ENCODE measurements around the gene RPS15. TPM values are rescaled to one million over a fixed set of nuclear protein-coding genes. Genes with fewer than 3 reads are reported as not detected.

Gene RPS15
- total and polyA plus RNA-seq, 9 of the 15 experiments (the other 6 are each of a cell fraction or from before 2014, with no cell fraction given) = 605 to 2,791 (median 957) TPM

GRCh38 chr19:1412995-1413800 is 25.0 kb upstream of the RPS15 start:
- Histone ChIP-seq H3K27ac (ENCODE audit: extremely low read depth, low read depth, low read length) (peak overlapping the region; percentile 2; the same call in 1 of the 3 replicates), H3K4me3 (no peak overlapping the region), H3K36me3 (ENCODE audit: control insufficient read depth, insufficient read depth, low read length) (peaks cover 88% of the 10 kb centered on the region; the same call in 2 of the 3 replicates), H3K9me1 (ENCODE audit: control insufficient read depth, insufficient read depth, low read length) (peaks cover 35% of the 10 kb centered on the region), H3K9ac (ENCODE audit: insufficient read depth in 1 of 2, low read depth in 2 of 2, low read length in 2 of 2) (peak overlapping the region in 1 of 2 experiments; percentile 49; a peak in 2 of 4 replicates), H3K79me2 (ENCODE audit: control insufficient read depth, insufficient read depth, low read length) (peaks cover 99% of the 10 kb centered on the region), H2AFZ (ENCODE audit: low read depth, low read length) (no peak overlapping the region), H3K4me1 (replicated peaks in 1 of 2; ENCODE audit: control insufficient read depth in 2 of 2, insufficient read depth in 2 of 2, low read length in 2 of 2) (peaks cover 42 to 90% of the 10 kb centered on the region in 2 experiments), H3K9me3 (replicated peaks; ENCODE audit: control insufficient read depth, insufficient read depth, low read depth, low read length) (no peaks in the 10 kb centered on the region), H4K20me1 (replicated peaks; ENCODE audit: control insufficient read depth, insufficient read depth, low read length) (peaks cover 83% of the 10 kb centered on the region), H3K4me2 (ENCODE audit: insufficient read depth, low read length) (no peak overlapping the region), H3K27me3 (ENCODE audit: control insufficient read depth in 2 of 2, insufficient read depth in 2 of 2, low read length in 2 of 2) (no peaks in the 10 kb centered on the region)
- WGBS (ENCODE audit: insufficient coverage, low coverage, missing lambda C conversion rate) = 79% methylated on average over 34 of the region's 36 CpGs
- TF ChIP-seq DMBX1 (CRISPR knock-in tag; IDR thresholded peaks at IDR 0.05; ENCODE audit: borderline replicate concordance) (no peak), ARNT (IDR thresholded peaks at IDR 0.05) (no peak), PTRF (tag; IDR thresholded peaks at IDR 0.05) (no peak), RBFOX2 (IDR thresholded peaks at IDR 0.05; ENCODE audit: low read depth, low read length) (peak; percentile 59), ADNP (tag; IDR thresholded peaks at IDR 0.05) (no peak), FOSL1 (tag; conservative IDR thresholded peaks at IDR 0.05) (no peak), ZNF436 (CRISPR knock-in tag; IDR thresholded peaks at IDR 0.05) (no peak), ZKSCAN1 (IDR thresholded peaks at IDR 0.05; ENCODE audit: low read depth, low read length) (peak; percentile 95), POLR2G (IDR thresholded peaks at IDR 0.05; ENCODE audit: low read depth, low read length) (peak; percentile 50), HDAC2 (IDR thresholded peaks at IDR 0.05) (no peak), LARP7 (IDR thresholded peaks at IDR 0.05) (no peak), FUS (optimal IDR thresholded peaks at IDR 0.05; ENCODE audit: low read depth, low read length) (no peak), ZFX (CRISPR knock-in tag; IDR thresholded peaks at IDR 0.05) (no peak), ZNF511 (CRISPR knock-in tag; IDR thresholded peaks at IDR 0.05) (no peak), NFIC (IDR thresholded peaks at IDR 0.05) (no peak), VEZF1 (CRISPR knock-in tag; IDR thresholded peaks at IDR 0.05) (no peak), TCF15 (CRISPR knock-in tag; IDR thresholded peaks at IDR 0.05) (no peak), GTF2E2 (tag; IDR thresholded peaks at IDR 0.05) (no peak)
- TF ChIP-seq, protein P1, sequence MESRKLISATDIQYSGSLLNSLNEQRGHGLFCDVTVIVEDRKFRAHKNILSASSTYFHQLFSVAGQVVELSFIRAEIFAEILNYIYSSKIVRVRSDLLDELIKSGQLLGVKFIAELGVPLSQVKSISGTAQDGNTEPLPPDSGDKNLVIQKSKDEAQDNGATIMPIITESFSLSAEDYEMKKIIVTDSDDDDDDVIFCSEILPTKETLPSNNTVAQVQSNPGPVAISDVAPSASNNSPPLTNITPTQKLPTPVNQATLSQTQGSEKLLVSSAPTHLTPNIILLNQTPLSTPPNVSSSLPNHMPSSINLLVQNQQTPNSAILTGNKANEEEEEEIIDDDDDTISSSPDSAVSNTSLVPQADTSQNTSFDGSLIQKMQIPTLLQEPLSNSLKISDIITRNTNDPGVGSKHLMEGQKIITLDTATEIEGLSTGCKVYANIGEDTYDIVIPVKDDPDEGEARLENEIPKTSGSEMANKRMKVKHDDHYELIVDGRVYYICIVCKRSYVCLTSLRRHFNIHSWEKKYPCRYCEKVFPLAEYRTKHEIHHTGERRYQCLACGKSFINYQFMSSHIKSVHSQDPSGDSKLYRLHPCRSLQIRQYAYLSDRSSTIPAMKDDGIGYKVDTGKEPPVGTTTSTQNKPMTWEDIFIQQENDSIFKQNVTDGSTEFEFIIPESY (CRISPR knock-in tag; IDR thresholded peaks at IDR 0.05) = peak; percentile 58; the same call in 1 of the 2 replicates
- no peak for DNase-seq (ENCODE audit: extremely low read depth in 1 of 4, low spot score in 3 of 4)
- BruUV-seq (replicated peaks) = no TSS peak
- CTCF ChIA-PET (ENCODE audit: low intra/inter-chr PET ratio) = no interaction called here
- FAIRE-seq = peak; percentile 52
- intact Hi-C loops (cut with micrococcal nuclease) = no loop called here
- no peak for ATAC-seq
- in situ Hi-C loops (cut with MboI) = no loop called here
- POLR2A ChIA-PET = interaction anchor here (0.6 to 7.4 kb wide), 12 partner anchors 10 to 272 kb away, joined by 3 to 52 read pairs (median 4); partner anchors contain the start of gene CIRBP

Measured in K562 (cell line).